DND-41 (cell line): ENCODE data around the gene LYSET.
"Not testable (repeated sequence)": the region's sequence is repeated elsewhere in the genome, so short reads cannot be mapped to it uniquely, and the experiment has no call there.

ENCODE experiments used
- ATAC-seq: fragments of 200-7000 bp; cut with Tn5 transposase; 3 replicates; pipeline ENCODE4 v1.9.1; 2021; ENCODE audit warnings: low read depth; ENCODE audit not compliant: insufficient read depth
- DNase-seq: peaks from one replicate; pipeline ENCODE4 v3.0.0-alpha.2; 2020
- H2AFZ ChIP-seq: 2 replicates; pipeline ENCODE4 v1.6.0; 2012; ENCODE audit warnings: low read depth, low read length
- H3K27ac ChIP-seq: 2 replicates; pipeline ENCODE4 v1.5.1; 2012; ENCODE audit warnings: low read length, inconsistent platforms
- H3K27me3 ChIP-seq: fragments of 200-600 bp; sonication (generic); 2 replicates; pipeline ENCODE4 v1.6.0; 2012; ENCODE audit warnings: low read length, mild to moderate bottlenecking, inconsistent platforms; ENCODE audit not compliant: insufficient read depth, poor library complexity
- H3K36me3 ChIP-seq: 2 replicates; pipeline ENCODE4 v1.5.1; 2012; ENCODE audit warnings: low read length, inconsistent platforms; ENCODE audit not compliant: insufficient read depth
- H3K4me1 ChIP-seq: 2 replicates; pipeline ENCODE4 v1.5.1; 2012; ENCODE audit warnings: mild to moderate bottlenecking, low read length; ENCODE audit not compliant: insufficient read depth
- H3K4me2 ChIP-seq: 2 replicates; pipeline ENCODE4 v1.6.0; 2012; ENCODE audit warnings: mild to moderate bottlenecking, moderate library complexity, low read length, inconsistent platforms; ENCODE audit not compliant: insufficient read depth
- H3K4me3 ChIP-seq, 2 experiments: fragments of 200-600 bp in 1 of 2; shearing (Covaris generic) in 1 of 2; 2 replicates each; pipeline ENCODE4 v1.5.1; 2012 to 2016; ENCODE audit warnings: inconsistent platforms in 2 of 2, low read length in 2 of 2, mild to moderate bottlenecking in 2 of 2, low read depth in 1 of 2, moderate library complexity in 1 of 2
- H3K79me2 ChIP-seq: 2 replicates; pipeline ENCODE4 v1.6.0; 2012; ENCODE audit warnings: low read length, inconsistent platforms; ENCODE audit not compliant: insufficient read depth
- H3K9ac ChIP-seq: 2 replicates; pipeline ENCODE4 v1.6.0; 2012; ENCODE audit warnings: low read depth, mild to moderate bottlenecking, inconsistent platforms, low read length, moderate library complexity
- H3K9me3 ChIP-seq: 2 replicates; pipeline ENCODE4 v1.5.1; 2012; ENCODE audit warnings: low read length, moderate library complexity, mild to moderate bottlenecking, inconsistent platforms; ENCODE audit not compliant: insufficient read depth, severe bottlenecking
- H4K20me1 ChIP-seq: 2 replicates; pipeline ENCODE4 v1.6.0; 2012; ENCODE audit warnings: low read length; ENCODE audit not compliant: insufficient read depth
- CTCF ChIP-seq: IDR thresholded peaks from 2 replicates; pipeline ENCODE4 v1.5.1; 2012; ENCODE audit warnings: borderline replicate concordance, low read length, moderate library complexity, mild to moderate bottlenecking; ENCODE audit not compliant: poor library complexity, severe bottlenecking; ENCODE audit errors: extremely low read depth
- EZH2 ChIP-seq: IDR thresholded peaks from 3 replicates; pipeline ENCODE4 v1.6.1; 2012; ENCODE audit warnings: borderline replicate concordance, low read depth, mild to moderate bottlenecking, moderate library complexity, low read length, inconsistent platforms; ENCODE audit not compliant: severe bottlenecking

Gene LYSET

GRCh38 chr14:93155667-93156066 lies 29.4 kb upstream of the LYSET start:
- H3K9ac ChIP-seq, result no peak overlapping the region
- no peak overlapping the region for H3K4me2 ChIP-seq
- no peak for TF ChIP-seq CTCF
- TF ChIP-seq EZH2, result no peak
- ATAC-seq (no peak), DNase-seq (no peak)
- no peaks in the 10 kb centered on the region for H3K4me1 ChIP-seq
- H3K27me3 ChIP-seq, result no peaks in the 10 kb centered on the region
- H3K27ac ChIP-seq, result no peak overlapping the region
- H2AFZ ChIP-seq, result no peak overlapping the region
- H3K4me3 ChIP-seq, result no peak overlapping the region
- H4K20me1 ChIP-seq, result no peaks in the 10 kb centered on the region
- H3K9me3 ChIP-seq, result no peaks in the 10 kb centered on the region
- H3K79me2 ChIP-seq, result no peaks in the 10 kb centered on the region
- no peaks in the 10 kb centered on the region for H3K36me3 ChIP-seq

- Histone ChIP-seq H3K9ac (no peak overlapping the region), H3K4me3 (no peak overlapping the region), H3K27ac (no peak overlapping the region), H3K27me3 (no peaks in the 10 kb centered on the region), H3K36me3 (no peaks in the 10 kb centered on the region), H3K4me1 (no peaks in the 10 kb centered on the region), H3K9me3 (no peaks in the 10 kb centered on the region), H2AFZ (no peak overlapping the region), H3K79me2 (no peaks in the 10 kb centered on the region), H3K4me2 (no peak overlapping the region), H4K20me1 (no peaks in the 10 kb centered on the region)
- DNase-seq, result no peak
- TF ChIP-seq EZH2 (no peak), CTCF (no peak)
- ATAC-seq, result no peak
Observed at GRCh38 chr14:93156693-93157369, 28.3 kb upstream of the LYSET start.

GRCh38 chr14:93158349-93158748 lies 26.8 kb upstream of the LYSET start:
- not testable (repeated sequence) for H2AFZ ChIP-seq, ATAC-seq, H3K4me2 ChIP-seq, H3K9ac ChIP-seq, H3K4me3 ChIP-seq, H3K4me1 ChIP-seq, H3K27me3 ChIP-seq, DNase-seq, H3K27ac ChIP-seq, H3K79me2 ChIP-seq, H4K20me1 ChIP-seq, H3K9me3 ChIP-seq, H3K36me3 ChIP-seq

GRCh38 chr14:93159625-93160352 lies 25.3 kb upstream of the LYSET start:
- H3K79me2 ChIP-seq, H3K9ac ChIP-seq, H3K27me3 ChIP-seq, H3K36me3 ChIP-seq, H3K4me2 ChIP-seq, H3K4me1 ChIP-seq, ATAC-seq, H3K9me3 ChIP-seq, H3K27ac ChIP-seq, H2AFZ ChIP-seq, DNase-seq, H4K20me1 ChIP-seq, H3K4me3 ChIP-seq: not testable (repeated sequence)
